Activated CD8-positive, alpha-beta memory T cell treated with anti-CD3 and anti-CD28 coated beads, Interleukin-2, amount 50 U/mL, for 1 hour (primary cell): ENCODE results near the gene FBXW8.

Source experiments
- DNase-seq: peaks from one replicate; pipeline ENCODE4 v3.0.0-alpha.2; 2020; ENCODE audit errors: extremely low read depth

The FBXW8 gene

GRCh38 chr12:116990971-116991966, 80.5 kb downstream of the FBXW8 start:
- DNase-seq: no peak

GRCh38 chr12:116996093-116996492, 85.3 kb downstream of the FBXW8 start:
- DNase-seq: no peak

GRCh38 chr12:116996621-116997020, 85.9 kb downstream of the FBXW8 start:
- DNase-seq: no peak

- no peak for DNase-seq
These were observed 88.3 kb downstream of the FBXW8 start for GRCh38 chr12:116999066-116999465.

GRCh38 chr12:117000316-117000715, 89.6 kb downstream of the FBXW8 start:
- DNase-seq: no peak

GRCh38 chr12:117002051-117002817, 91.5 kb downstream of the FBXW8 start:
- no peak for DNase-seq

GRCh38 chr12:117003883-117004404, 93.2 kb downstream of the FBXW8 start:
- no peak for DNase-seq

GRCh38 chr12:117005417-117006046, 94.8 kb downstream of the FBXW8 start:
- DNase-seq: no peak

- no peak for DNase-seq
These were observed 95.6 kb downstream of the FBXW8 start for GRCh38 chr12:117006333-117006732.

GRCh38 chr12:117007577-117007976, 96.8 kb downstream of the FBXW8 start:
- no peak for DNase-seq

- DNase-seq: no peak
These were observed 99.0 kb downstream of the FBXW8 start for GRCh38 chr12:117009759-117010158.

- DNase-seq: no peak
These were observed 100.1 kb downstream of the FBXW8 start for GRCh38 chr12:117010693-117011451.

- DNase-seq: no peak
These were observed 101.4 kb downstream of the FBXW8 start for GRCh38 chr12:117011988-117012805.

- DNase-seq: no peak
These were observed 103.0 kb downstream of the FBXW8 start for GRCh38 chr12:117013726-117014125.

- no peak for DNase-seq
These were observed 103.7 kb downstream of the FBXW8 start for GRCh38 chr12:117014342-117014887.

- DNase-seq: no peak
These were observed 105.1 kb downstream of the FBXW8 start for GRCh38 chr12:117015811-117016210.

- DNase-seq: no peak
These were observed 107.1 kb downstream of the FBXW8 start for GRCh38 chr12:117017807-117018206.

- no peak for DNase-seq
These were observed 107.5 kb downstream of the FBXW8 start for GRCh38 chr12:117018276-117018675.

- DNase-seq: no peak
These were observed 107.9 kb downstream of the FBXW8 start for GRCh38 chr12:117018685-117019084.

GRCh38 chr12:117019866-117020265, 109.1 kb downstream of the FBXW8 start:
- DNase-seq: no peak
